GM19455 (cell line): ENCODE data around the gene TPST1.
"Not testable (repeated sequence)": the region's sequence is repeated elsewhere in the genome, so short reads cannot be mapped to it uniquely, and the experiment has no call there.

Experiments
- ATAC-seq: cut with Tn5 transposase; IDR thresholded peaks from one replicate; pipeline ENCODE4 v1.9.1; 2021; ENCODE audit not compliant: unreplicated experiment

TPST1 gene

DNA sequence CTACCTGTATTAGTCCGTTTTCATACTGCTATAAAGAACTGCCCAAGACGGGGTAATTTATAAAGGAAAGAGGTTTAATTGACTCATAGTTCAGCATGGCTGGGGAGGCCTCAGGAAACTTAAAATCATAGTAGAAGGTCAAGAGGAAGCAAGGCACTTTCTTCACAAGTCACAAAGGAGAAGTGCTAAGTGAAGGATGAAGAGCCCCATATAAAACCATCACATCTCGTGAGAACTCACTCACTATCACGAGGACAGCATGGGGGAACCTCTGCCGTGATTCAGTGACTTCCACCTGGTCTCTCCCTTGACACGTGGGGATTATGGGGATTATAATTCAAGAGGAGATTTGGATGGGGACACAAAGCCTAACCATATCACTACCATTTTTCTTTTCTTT, 119.9 kb downstream of the TPST1 start:
- ATAC-seq = not testable (repeated sequence)

DNA sequence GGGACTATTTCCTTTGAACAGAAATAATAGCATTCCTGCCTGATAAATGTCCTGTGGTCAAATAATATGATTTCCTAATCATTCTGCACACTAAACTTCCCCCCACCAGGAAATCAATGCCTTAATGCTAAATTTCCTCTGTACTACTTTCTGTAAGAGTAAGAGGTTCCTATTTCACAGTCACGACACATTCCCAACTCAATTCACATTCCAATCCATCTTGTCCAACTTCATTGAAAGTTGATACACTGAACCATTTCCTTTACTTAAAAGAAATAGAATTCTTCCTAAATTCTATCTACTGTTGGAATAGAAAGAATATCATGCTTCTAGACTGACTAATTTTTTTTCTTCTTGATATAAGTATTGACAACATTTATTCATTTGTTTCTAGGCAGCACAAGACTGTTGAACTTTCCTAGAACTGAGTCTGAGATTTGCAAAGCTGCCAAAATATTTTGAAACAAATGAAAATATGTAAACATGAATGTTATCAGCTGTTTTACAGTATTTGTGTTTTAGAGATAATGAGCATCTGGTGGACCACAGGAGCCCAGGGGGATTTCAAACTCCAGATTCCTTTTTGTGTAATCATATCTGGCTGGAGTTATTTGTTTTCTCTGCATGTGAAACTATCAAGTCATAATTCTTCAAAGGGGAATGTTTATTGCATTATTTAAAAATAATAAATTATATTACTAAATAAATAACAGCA, 121.5 kb downstream of the TPST1 start:
- no peak for ATAC-seq

DNA sequence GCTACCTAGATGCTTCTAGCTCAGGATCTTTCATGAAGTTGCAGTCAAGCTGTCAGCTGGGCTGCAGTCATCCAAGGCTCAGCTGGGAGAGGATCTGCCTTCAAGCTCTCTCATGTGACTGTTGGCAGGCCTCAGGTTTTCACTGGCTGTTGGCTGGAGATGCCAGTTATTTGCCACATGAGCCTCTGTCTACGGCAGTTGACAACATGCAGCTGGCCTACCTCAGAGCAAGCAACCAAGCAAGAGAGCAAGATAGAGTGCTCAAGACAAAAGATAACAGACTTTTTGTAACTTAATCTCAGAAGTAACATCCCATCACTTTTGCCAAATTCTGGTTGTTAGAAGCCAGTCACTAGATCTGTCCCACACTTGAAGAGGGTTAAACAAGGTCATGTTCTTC, 125.8 kb downstream of the TPST1 start:
- no peak for ATAC-seq

GRCh38 chr7:66331883-66332282, 126.7 kb downstream of the TPST1 start:
- ATAC-seq = no peak

GRCh38 chr7:66333443-66333842, 128.3 kb downstream of the TPST1 start:
- ATAC-seq = no peak

GRCh38 chr7:66335318-66335717, 130.2 kb downstream of the TPST1 start:
- ATAC-seq = no peak

- ATAC-seq = no peak
Observed at GRCh38 chr7:66336760-66337159, 131.6 kb downstream of the TPST1 start.

- ATAC-seq = no peak
Observed at GRCh38 chr7:66339141-66339540, 134.0 kb downstream of the TPST1 start.

DNA sequence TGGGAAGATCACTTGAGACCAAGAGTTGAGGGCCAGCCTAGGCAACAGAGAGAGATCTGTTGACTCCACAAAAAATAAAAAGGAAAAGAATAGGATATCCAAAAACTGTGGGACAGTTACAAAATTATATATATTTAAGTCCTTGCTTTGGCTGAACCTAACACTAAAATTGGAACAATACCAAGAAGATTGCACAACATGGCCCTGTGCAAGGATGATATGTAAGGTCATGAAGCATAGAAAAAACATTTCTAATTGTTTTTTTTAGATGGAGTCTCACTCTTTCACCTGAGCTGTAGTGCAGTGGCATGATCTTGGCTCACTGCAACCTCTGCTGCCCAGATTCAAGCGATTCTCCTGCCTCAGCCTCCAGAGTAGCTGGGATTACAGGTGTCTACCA, 139.0 kb downstream of the TPST1 start:
- no peak for ATAC-seq

- no peak for ATAC-seq
Observed at GRCh38 chr7:66348531-66348930, 143.4 kb downstream of the TPST1 start.

GRCh38 chr7:66348959-66349358, 143.8 kb downstream of the TPST1 start:
- no peak for ATAC-seq

- no peak for ATAC-seq
Observed at GRCh38 chr7:66352071-66352470, 146.9 kb downstream of the TPST1 start.

DNA sequence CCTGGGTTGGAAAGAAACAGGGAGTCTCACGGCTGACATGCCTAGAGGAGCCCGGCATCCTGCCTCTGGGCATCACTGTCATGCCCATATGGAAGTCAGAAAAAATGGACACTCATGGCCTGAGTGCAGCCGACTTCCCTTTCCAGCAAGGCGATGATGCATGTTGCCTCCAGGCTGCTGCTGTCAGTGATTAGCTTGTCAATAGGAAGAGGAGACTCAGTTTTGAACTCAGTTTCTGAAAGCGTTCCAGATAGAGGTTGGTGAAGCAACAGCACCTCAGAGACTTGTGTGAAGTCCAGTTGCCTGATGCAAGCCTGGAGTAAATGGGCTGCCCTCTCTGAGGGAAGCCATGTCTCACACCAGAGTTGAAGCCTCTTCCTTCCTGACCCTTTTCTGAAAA, 148.4 kb downstream of the TPST1 start:
- ATAC-seq = no peak

- no peak for ATAC-seq
Observed at GRCh38 chr7:66355756-66356155, 150.6 kb downstream of the TPST1 start.

- no peak for ATAC-seq
Observed at GRCh38 chr7:66356277-66356721, 151.2 kb downstream of the TPST1 start.

GRCh38 chr7:66357087-66357486, 152.0 kb downstream of the TPST1 start:
- ATAC-seq = no peak

DNA sequence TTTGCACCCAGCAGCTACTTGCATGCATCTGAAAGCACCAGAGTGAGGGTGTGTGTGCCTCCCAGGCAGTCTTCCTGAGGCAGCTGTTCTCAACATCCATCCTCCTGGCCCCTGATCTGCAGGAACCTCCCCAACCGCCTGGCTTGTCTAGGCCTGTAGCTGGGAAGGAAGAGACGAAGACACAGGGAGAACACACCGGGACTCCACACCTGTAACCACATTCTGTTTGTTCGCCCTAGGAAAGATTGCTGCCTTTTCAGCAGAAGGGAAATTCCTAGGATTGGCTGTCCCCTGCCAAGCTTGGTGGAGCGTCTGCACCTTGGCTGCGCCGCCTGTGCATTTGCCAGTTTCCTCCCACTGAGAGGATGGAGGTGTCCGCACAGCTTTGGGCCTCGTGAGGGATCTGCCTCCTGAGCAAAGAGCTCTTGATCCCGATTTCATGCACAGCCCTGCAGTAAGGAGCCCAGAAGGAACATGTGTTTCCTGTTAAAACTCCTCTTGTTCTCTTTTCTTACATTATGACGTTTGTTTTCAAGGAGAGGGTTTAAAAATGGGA, 154.6 kb downstream of the TPST1 start:
- no peak for ATAC-seq

DNA sequence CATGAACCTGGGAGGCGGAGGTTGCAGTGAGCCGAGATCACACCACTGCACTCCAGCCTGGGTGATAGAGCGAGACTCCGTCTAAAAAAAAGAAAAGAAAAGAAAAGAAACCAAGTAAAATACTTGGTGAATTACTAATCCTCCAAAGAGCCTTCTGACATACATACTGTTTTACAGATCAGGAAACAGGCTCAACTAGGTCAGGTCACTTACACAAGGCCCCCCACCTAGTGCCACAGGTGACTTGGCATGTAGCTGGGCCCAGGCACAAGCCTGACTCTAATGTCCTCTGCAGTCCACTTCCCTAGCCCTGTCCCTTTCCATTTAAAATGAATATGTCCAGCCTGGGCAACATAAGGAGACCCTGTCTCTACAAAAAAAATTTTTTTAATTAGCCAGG, 157.0 kb downstream of the TPST1 start:
- ATAC-seq = no peak

DNA sequence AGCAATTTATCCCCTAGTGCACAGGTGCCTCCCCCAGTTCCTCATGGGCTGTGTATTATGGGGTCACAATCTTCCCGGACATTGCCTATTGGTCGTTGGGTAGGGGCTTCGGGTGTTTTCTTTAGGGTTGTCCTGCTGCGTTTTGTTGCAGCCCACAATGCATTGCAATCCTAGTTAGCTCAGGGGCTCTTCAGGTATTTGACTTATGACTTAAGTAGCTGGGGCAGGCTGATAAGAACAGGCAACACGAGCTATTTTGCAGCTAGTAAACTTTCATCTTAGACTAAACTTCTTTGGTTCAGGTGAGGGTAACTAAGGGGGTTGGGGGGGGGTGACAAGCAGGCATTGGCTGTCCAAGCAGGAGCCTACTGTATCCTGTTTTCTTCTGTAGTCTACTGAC, 158.5 kb downstream of the TPST1 start:
- ATAC-seq = no peak

DNA sequence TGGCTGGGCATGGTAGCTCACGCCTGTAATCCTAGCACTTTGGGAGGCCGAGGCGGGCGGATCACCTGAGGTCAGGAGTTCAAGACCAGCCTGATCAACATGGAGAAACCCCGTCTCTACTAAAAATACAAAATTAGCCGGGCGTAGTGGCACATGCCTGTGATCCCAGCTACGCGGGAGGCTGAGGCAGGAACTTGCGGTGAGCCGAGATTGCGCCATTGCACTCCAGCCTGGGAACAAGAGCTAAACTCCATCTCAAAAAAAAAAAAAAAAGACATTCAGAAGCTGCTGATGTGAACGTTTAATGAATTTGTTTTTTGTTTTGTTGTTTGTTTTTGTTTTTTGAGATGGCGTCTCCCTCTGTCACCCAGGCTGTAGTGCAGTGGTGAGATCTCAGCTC, 159.9 kb downstream of the TPST1 start:
- ATAC-seq = not testable (repeated sequence)

DNA sequence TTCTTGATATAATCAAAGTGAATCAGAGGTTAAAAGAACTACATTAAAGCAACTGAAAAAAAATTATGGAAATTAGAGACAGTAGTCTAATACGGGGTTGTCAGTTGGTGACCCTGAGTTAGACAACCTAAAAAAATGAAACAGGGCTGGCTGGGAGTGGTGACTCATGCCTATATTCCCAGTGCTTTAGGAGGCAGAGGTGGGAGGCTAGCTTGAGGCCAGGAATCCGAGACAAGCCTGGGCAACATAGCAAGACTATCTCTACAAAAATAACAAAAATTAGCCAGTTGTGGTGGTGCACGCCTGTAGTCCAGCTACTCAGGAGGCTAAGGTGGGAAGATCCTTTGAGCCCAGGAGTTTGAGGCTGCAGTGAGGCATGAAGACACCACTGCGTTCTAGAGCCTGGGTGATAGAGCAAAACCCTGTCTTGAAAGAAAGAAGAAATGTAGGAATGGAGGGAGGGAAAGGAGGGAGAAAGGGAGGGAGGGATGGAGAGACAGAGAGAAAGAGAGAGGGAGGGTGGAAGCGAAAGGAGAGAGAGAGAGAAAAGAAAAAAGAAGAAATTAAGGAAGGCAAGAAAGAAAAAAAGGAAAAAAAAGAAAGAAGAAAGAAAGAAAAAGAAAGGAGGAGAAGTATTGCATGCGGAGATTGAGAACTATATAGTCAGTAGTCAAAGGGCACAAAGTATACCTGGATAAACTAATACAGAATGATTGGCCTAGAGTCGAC, 166.1 kb downstream of the TPST1 start:
- ATAC-seq = no peak

GRCh38 chr7:66374141-66374840, 169.2 kb downstream of the TPST1 start:
- not testable (repeated sequence) for ATAC-seq
